ENCODE measurements around the gene RCVRN.

Gene RCVRN

GRCh38 chr17:9902120-9902519, 3.0 kb downstream of the RCVRN start:
- TF ChIP-seq FOXM1 (IDR thresholded peaks at IDR 0.05; ENCODE audit: borderline replicate concordance, low read depth) (no peak), TEAD4 (IDR thresholded peaks at IDR 0.05) (no peak), NFIC (IDR thresholded peaks at IDR 0.05) (no peak), REST (IDR thresholded peaks at IDR 0.05; ENCODE audit: low read depth) (no peak)

GRCh38 chr17:9900784-9901183, 4.3 kb downstream of the RCVRN start:
- TF ChIP-seq EP300 (IDR thresholded peaks at IDR 0.05; ENCODE audit: borderline replicate concordance) (no peak), USF1 (IDR thresholded peaks at IDR 0.05) (no peak), TAF1 (IDR thresholded peaks at IDR 0.05; ENCODE audit: low read depth) (no peak), REST (IDR thresholded peaks at IDR 0.05; ENCODE audit: low read depth) (no peak), FOXM1 (IDR thresholded peaks at IDR 0.05; ENCODE audit: borderline replicate concordance, low read depth) (no peak), CEBPB (IDR thresholded peaks at IDR 0.05) (no peak), TCF12 (IDR thresholded peaks at IDR 0.05; ENCODE audit: low read depth) (no peak), MAX (IDR thresholded peaks at IDR 0.05) (no peak), RAD21 (IDR thresholded peaks at IDR 0.05; ENCODE audit: low read depth) (no peak), YY1 (IDR thresholded peaks at IDR 0.05; ENCODE audit: low read depth) (no peak), EGR1 (IDR thresholded peaks at IDR 0.05) (no peak), CREB1 (IDR thresholded peaks at IDR 0.05; ENCODE audit: low read depth) (no peak), TEAD4 (IDR thresholded peaks at IDR 0.05) (no peak), ZBTB7A (IDR thresholded peaks at IDR 0.05; ENCODE audit: low read depth) (no peak), NFIC (IDR thresholded peaks at IDR 0.05) (no peak)

- TF ChIP-seq YY1 (IDR thresholded peaks at IDR 0.05; ENCODE audit: low read depth), result no peak
- TF ChIP-seq FOXM1 (IDR thresholded peaks at IDR 0.05; ENCODE audit: borderline replicate concordance, low read depth), result no peak
- TF ChIP-seq ZBTB7A (IDR thresholded peaks at IDR 0.05; ENCODE audit: low read depth), result no peak
- TF ChIP-seq RAD21 (IDR thresholded peaks at IDR 0.05; ENCODE audit: low read depth), result no peak
- no peak for TF ChIP-seq MAX (IDR thresholded peaks at IDR 0.05)
- no peak for TF ChIP-seq CREB1 (IDR thresholded peaks at IDR 0.05; ENCODE audit: low read depth)
- no peak for TF ChIP-seq NFIC (IDR thresholded peaks at IDR 0.05)
- TF ChIP-seq EGR1 (IDR thresholded peaks at IDR 0.05), result no peak
- no peak for TF ChIP-seq TEAD4 (IDR thresholded peaks at IDR 0.05)
- TF ChIP-seq REST (IDR thresholded peaks at IDR 0.05; ENCODE audit: low read depth), result no peak
- TF ChIP-seq CEBPB (IDR thresholded peaks at IDR 0.05), result no peak
- no peak for TF ChIP-seq TCF12 (IDR thresholded peaks at IDR 0.05; ENCODE audit: low read depth)
- no peak for TF ChIP-seq USF1 (IDR thresholded peaks at IDR 0.05)
- no peak for TF ChIP-seq TAF1 (IDR thresholded peaks at IDR 0.05; ENCODE audit: low read depth)
- TF ChIP-seq EP300 (IDR thresholded peaks at IDR 0.05; ENCODE audit: borderline replicate concordance), result no peak
Measured at GRCh38 chr17:9900044-9900594, 5.0 kb downstream of the RCVRN start.

GRCh38 chr17:9899280-9900043, 5.6 kb downstream of the RCVRN start:
- TF ChIP-seq REST (IDR thresholded peaks at IDR 0.05; ENCODE audit: low read depth), result no peak
- no peak for TF ChIP-seq CREB1 (IDR thresholded peaks at IDR 0.05; ENCODE audit: low read depth)
- no peak for TF ChIP-seq FOXM1 (IDR thresholded peaks at IDR 0.05; ENCODE audit: borderline replicate concordance, low read depth)
- no peak for TF ChIP-seq EP300 (IDR thresholded peaks at IDR 0.05; ENCODE audit: borderline replicate concordance)
- TF ChIP-seq EGR1 (IDR thresholded peaks at IDR 0.05), result no peak
- TF ChIP-seq TAF1 (IDR thresholded peaks at IDR 0.05; ENCODE audit: low read depth), result no peak
- TF ChIP-seq RAD21 (IDR thresholded peaks at IDR 0.05; ENCODE audit: low read depth), result no peak
- no peak for TF ChIP-seq ZBTB7A (IDR thresholded peaks at IDR 0.05; ENCODE audit: low read depth)
- no peak for TF ChIP-seq TCF12 (IDR thresholded peaks at IDR 0.05; ENCODE audit: low read depth)
- TF ChIP-seq YY1 (IDR thresholded peaks at IDR 0.05; ENCODE audit: low read depth), result no peak
- no peak for TF ChIP-seq MAX (IDR thresholded peaks at IDR 0.05)
- TF ChIP-seq NFIC (IDR thresholded peaks at IDR 0.05), result no peak
- TF ChIP-seq CEBPB (IDR thresholded peaks at IDR 0.05), result no peak
- TF ChIP-seq TEAD4 (IDR thresholded peaks at IDR 0.05), result no peak

Data from Ishikawa (cell line).